Activated CD8-positive, alpha-beta memory T cell treated with anti-CD3 and anti-CD28 coated beads for 4 hours (primary cell): ENCODE measurements around the gene SMAD6.

ENCODE experiments used
- DNase-seq, 2 donors: peaks; one replicate each; pipeline ENCODE4 v3.0.0-alpha.2; 2020; ENCODE audit warnings: low read depth in 2 of 2

SMAD6 gene

DNA sequence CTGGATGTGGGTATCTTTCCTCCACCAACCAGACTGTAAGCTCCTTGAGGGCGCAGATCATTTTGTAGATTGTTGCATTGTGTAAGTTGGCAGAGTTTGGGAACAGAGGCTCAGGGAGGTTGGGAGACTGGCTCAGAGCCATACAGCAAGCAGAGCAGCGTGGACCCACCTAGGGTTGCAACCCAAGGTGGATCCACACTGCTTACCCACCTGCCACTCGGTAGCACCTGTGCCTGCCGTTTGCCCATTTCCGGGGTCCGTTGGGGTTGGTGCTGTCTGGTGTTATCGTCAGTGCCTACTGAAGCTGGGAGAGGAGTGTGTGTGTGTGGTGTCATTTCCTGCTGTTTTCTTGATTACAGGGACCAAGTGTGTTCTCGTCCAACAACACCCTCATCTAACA is 19.0 kb downstream of the SMAD6 start:
- DNase-seq = no peak

DNA sequence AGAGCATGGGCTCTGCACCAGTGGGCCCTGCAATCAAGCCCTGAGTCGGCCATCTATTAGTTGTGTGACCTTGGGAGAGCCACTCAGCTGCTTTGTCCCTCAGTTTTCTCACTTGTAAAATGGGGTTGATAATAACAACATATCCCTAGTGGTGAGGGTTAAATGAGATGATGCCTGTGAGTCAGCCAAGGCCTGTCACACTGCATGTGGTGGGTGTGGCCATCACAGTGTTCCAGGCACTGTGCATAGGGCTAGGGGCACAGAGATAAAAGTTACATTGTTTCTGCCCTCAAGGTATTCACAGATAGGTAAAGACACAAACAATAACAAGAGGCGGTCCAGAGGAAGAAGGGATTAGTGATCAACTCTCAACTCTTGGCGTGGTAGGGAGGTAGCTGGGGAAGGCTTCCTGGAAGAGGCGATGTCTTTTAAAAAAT is 19.5 kb downstream of the SMAD6 start:
- DNase-seq = no peak

DNA sequence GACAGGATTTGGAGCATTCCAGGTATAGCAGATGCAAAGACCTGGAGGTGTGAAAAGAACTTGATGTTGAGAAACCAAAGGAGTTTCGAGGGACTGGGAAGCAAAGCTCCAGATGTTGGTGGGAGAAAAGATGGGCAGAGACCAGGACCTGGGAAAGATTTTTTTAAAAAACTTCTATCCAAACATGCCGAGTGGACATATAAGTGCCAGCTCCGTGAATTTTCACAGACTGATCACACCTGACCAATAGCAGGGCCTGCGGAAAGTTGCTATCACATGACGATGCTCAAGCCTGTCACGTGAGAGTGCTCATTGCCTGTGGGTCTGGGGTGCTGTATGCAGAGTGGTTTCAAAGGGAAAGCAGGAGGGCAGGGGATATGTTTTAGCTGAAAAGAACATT is 19.9 kb downstream of the SMAD6 start:
- no peak for DNase-seq

GRCh38 chr15:66722757-66723540 is 20.9 kb downstream of the SMAD6 start:
- no peak for DNase-seq

DNA sequence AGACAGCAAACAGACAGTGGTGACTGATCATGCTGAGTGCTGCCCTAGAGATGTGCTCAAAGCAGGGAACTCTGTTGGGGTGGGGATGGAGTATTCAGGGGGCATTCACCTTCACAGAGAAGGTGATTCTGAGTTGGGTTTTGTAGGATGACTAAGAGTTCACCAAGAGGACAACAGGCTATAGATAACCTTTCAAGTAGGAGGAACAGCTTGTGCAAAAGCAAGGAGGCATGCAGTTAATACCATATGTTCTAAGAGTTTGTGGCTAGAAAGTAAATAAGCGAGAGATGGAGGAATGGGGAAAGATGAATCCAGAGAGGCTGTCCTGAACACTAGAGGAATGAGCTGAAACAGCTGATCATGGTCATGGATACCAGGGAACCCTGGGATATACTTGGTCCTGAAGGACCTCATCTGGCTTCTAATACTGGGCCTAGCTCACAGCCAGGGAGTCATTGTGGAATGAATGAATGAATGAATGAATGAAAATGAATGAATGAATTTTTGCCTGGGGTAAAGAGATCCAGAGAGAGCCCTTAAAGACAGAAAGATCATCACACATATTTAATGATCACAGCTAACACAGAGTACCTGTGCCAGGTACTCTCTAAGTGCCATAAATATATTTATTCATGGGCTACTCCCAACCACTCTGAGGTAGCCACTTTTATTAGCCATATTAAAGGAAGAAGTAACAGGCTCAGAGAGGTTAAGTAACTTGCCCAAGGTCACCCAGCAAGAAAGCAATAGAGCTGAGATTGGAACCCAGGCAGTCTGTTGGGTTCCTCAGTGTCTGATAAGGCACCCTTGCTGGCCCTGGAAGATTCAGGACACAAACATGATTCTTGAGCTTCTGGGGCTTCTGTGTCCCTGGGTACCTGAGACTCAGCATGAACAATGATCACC is 22.0 kb downstream of the SMAD6 start:
- DNase-seq = no peak

DNA sequence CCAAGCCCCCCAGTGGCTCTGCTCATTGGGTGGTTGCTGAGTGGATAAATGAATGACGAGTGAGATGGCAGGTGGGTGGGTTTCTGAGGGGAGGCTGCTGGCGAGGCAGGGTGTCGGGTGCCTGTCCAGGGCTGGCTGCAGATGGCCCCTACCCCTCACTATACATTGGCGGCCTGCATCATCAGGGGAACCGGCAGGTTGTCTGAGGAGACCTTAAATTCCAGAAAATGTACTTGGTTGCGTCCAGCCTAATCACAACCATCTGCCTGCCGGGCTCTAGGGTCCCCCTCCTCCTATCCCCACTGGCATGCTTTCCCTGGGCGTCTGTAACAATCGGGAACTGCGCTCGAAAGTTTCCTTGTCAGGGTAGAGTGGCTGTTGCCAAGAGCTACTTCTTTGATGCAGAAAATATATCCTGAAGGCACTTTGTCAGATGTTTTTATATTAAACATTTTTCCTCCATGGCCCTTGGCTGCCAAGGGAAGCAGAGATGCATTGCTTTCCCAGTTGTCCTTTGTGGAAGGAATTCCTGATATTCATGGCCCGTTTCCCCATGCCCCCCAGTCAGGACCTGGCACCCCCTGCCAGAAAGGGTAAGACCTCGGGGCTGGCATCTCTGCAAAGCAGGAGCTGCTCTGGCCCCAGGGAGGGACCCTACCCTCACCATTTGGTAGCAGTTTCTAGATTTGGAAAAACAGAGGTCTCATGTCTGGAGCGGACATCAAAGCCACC is 22.9 kb downstream of the SMAD6 start:
- no peak for DNase-seq

- no peak for DNase-seq
Observed at GRCh38 chr15:66725464-66725785, 23.4 kb downstream of the SMAD6 start.

DNA sequence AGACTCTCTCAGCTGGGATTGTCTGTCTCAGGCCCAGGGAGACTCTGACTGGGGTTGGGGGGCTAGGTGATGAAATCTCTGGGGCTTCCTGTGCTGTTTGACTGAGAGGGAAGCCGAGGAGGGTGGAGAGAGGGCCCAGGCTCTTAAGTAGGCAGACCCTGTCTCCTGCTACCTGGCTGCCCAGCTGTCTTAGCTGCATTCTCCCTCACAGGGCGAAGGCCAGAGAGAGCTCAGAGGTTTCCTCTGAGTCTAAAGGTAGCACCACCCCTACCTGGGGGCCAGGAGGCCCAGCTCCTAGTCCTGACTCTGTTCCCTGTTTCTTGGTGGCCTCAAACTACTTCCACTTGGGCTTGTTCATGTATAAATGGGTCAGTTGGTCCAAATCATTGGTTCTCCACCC is 24.4 kb downstream of the SMAD6 start:
- DNase-seq = no peak

- DNase-seq = no peak
Observed at GRCh38 chr15:66729331-66729951, 27.4 kb downstream of the SMAD6 start.

DNA sequence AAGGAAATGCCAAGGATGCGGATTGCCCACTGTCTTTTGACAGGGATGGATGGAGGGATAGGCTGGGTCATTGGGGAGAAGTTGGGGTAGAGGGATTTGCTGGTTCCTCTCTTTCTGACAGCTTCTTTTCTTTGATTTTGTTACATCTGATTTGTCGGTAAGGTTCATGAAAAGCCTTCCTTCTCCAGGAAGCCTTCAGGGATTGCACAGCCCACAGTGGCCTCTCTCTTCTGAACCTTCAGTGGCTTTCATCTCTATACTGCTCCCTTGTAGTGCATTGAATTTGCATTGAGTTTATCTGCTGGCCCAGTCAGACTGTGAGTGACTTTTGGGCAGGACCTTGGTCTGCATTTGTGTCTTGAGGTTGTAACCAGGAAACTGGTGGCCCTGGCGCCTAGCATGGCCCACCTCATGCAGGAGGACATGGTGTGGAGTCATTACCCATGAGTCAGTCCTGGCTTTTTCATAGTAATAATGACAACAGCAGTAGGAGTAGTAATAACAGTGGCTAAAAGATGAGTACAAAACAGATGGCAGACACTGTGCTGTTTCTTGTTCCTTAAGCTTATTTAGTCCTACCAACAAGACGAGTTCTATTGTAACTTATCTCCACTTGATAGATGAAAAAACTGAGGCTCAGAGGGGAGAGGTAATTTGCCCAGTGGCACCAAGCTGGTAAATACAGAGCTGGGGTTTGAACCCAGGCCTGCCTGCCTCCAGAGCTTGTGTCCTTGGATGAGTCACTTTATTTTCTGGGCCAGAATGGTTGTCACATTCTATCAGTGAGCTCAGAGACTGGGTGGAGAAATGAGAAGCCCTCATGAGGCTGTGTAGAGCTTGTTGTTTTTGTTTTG is 28.4 kb downstream of the SMAD6 start:
- no peak for DNase-seq

- DNase-seq = no peak
Observed at GRCh38 chr15:66733976-66734375, 31.9 kb downstream of the SMAD6 start.

GRCh38 chr15:66734961-66735908 is 33.2 kb downstream of the SMAD6 start:
- DNase-seq = no peak

GRCh38 chr15:66735909-66736305 is 33.9 kb downstream of the SMAD6 start:
- no peak for DNase-seq

DNA sequence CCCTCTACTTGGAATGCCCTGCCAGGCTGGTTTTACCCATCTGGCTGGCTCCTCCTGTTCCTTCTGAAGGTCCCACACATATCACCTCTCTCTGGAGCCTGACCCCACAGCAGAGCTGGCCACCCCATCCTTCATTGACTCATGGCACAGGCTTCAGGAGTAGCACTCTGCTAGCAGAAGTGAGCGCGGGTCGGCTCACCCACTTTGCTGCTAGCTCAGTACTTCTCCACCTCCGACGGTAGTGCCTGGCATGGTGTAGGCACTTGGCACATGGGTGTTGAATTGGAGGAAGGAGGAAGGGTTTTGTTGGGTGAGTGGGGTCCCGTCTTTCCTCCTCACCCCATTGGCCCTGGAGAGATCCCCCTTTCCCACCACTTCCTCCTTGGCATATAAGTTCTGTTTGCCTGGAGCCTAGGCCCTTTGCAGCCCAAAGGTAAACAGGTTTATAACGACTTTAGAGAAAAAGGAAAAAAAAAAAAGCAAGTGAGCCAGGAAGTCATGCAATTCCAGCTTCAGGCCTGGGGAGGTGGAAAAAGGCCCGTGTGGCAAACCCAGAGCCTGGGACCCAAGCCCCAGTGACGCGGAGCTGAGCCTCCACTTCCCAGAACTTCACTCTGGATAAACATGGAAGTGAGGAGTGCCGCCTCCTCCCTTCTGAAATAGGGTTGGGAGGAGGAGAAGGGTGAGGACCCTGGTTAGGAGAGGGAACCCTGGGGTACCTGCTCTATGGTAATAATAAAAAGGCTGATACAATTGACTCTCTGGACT is 35.4 kb downstream of the SMAD6 start:
- no peak for DNase-seq

GRCh38 chr15:66738116-66738515 is 36.1 kb downstream of the SMAD6 start:
- DNase-seq = no peak

- DNase-seq = no peak
Observed at GRCh38 chr15:66738595-66738994, 36.6 kb downstream of the SMAD6 start.

GRCh38 chr15:66739287-66739686 is 37.3 kb downstream of the SMAD6 start:
- no peak for DNase-seq

GRCh38 chr15:66740802-66741201 is 38.8 kb downstream of the SMAD6 start:
- no peak for DNase-seq

- no peak for DNase-seq
Observed at GRCh38 chr15:66741646-66742045, 39.6 kb downstream of the SMAD6 start.
